Astrocyte (in vitro differentiated cells and primary cell): ENCODE data around the gene CCDC91. TPM values are rescaled to one million over a fixed set of nuclear protein-coding genes. Genes with fewer than 3 reads are reported as not detected.

Experiments
- DNase-seq: peaks from one replicate; pipeline ENCODE4 v3.0.0-alpha.2; 2010; ENCODE audit warnings: low read depth
- FAIRE-seq: peaks from 2 replicates; lab custom pipeline; 2011; peaks lifted over from hg19 to GRCh38; lab: Jason Lieb, UNC
- H2AFZ ChIP-seq: 2 replicates; pipeline ENCODE4 v1.6.0; 2012; ENCODE audit warnings: low read depth, low read length, inconsistent platforms
- H3K27ac ChIP-seq: 2 replicates; pipeline ENCODE4 v1.5.1; 2011; ENCODE audit warnings: low read depth, low read length, inconsistent platforms
- H3K27me3 ChIP-seq: 2 replicates; pipeline ENCODE4 v1.6.0; 2011; ENCODE audit warnings: low read length, inconsistent platforms; ENCODE audit not compliant: insufficient read depth
- H3K36me3 ChIP-seq: 2 replicates; pipeline ENCODE4 v1.5.1; 2011; ENCODE audit warnings: low read length, inconsistent platforms; ENCODE audit not compliant: insufficient read depth
- H3K4me1 ChIP-seq: 2 replicates; pipeline ENCODE4 v1.5.1; 2011; ENCODE audit warnings: low read length, inconsistent platforms; ENCODE audit not compliant: insufficient read depth
- H3K4me2 ChIP-seq: 2 replicates; pipeline ENCODE4 v1.6.0; 2012; ENCODE audit warnings: low read length, inconsistent platforms
- H3K4me3 ChIP-seq: 2 replicates; pipeline ENCODE4 v1.5.1; 2011; ENCODE audit warnings: low read depth, mild to moderate bottlenecking, low read length, inconsistent platforms; ENCODE audit not compliant: insufficient read depth
- H3K79me2 ChIP-seq: 2 replicates; pipeline ENCODE4 v1.6.0; 2012; ENCODE audit warnings: mild to moderate bottlenecking, low read length, inconsistent platforms; ENCODE audit not compliant: insufficient read depth
- H3K9ac ChIP-seq: 2 replicates; pipeline ENCODE4 v1.6.0; 2012; ENCODE audit warnings: mild to moderate bottlenecking, low read length, inconsistent platforms
- H3K9me3 ChIP-seq: 2 replicates; pipeline ENCODE4 v1.5.1; 2012; ENCODE audit warnings: low read depth, mild to moderate bottlenecking, low read length, inconsistent platforms; ENCODE audit not compliant: insufficient read depth
- H4K20me1 ChIP-seq: 2 replicates; pipeline ENCODE4 v1.6.0; 2012; ENCODE audit warnings: low read length, inconsistent platforms; ENCODE audit not compliant: insufficient read depth
- H3K27ac Mint-ChIP-seq: one replicate; pipeline ENCODE4 v1.8.0; 2021; ENCODE audit warnings: mild to moderate bottlenecking, mixed read lengths; ENCODE audit not compliant: unreplicated experiment
- H3K27me3 Mint-ChIP-seq: one replicate; pipeline ENCODE4 v1.8.0; 2021; ENCODE audit warnings: low read depth, mixed read lengths; ENCODE audit not compliant: unreplicated experiment
- H3K36me3 Mint-ChIP-seq: one replicate; pipeline ENCODE4 v1.8.0; 2021; ENCODE audit warnings: low read depth, mixed read lengths; ENCODE audit not compliant: unreplicated experiment
- H3K4me1 Mint-ChIP-seq: one replicate; pipeline ENCODE4 v1.8.0; 2021; ENCODE audit warnings: low read depth, mixed read lengths; ENCODE audit not compliant: unreplicated experiment
- H3K4me3 Mint-ChIP-seq: one replicate; pipeline ENCODE4 v1.8.0; 2021; ENCODE audit warnings: mild to moderate bottlenecking, moderate library complexity, mixed read lengths; ENCODE audit not compliant: unreplicated experiment
- H3K9me3 Mint-ChIP-seq: one replicate; pipeline ENCODE4 v1.8.0; 2021; ENCODE audit warnings: mild to moderate bottlenecking, mixed read lengths; ENCODE audit not compliant: unreplicated experiment
- EZH2 ChIP-seq: IDR thresholded peaks from 2 replicates; pipeline ENCODE4 v1.6.1; 2012; ENCODE audit warnings: mild to moderate bottlenecking, low read length, inconsistent platforms; ENCODE audit not compliant: insufficient read depth
- total RNA-seq: library from RNA; stranded (reverse); gene quantifications from 2 replicates; pipeline ENCODE4 v1.2.1, GENCODE V29; 2021
- TF ChIP-seq, protein P1 (sequence below): IDR thresholded peaks from 2 replicates; pipeline ENCODE4 v1.5.1; 2011; ENCODE audit warnings: low read depth, mild to moderate bottlenecking, inconsistent platforms, low read length, moderate library complexity; ENCODE audit not compliant: insufficient read depth

CCDC91 gene
- total RNA-seq, 1 donor from 2014 or later = 19.3 TPM

DNA sequence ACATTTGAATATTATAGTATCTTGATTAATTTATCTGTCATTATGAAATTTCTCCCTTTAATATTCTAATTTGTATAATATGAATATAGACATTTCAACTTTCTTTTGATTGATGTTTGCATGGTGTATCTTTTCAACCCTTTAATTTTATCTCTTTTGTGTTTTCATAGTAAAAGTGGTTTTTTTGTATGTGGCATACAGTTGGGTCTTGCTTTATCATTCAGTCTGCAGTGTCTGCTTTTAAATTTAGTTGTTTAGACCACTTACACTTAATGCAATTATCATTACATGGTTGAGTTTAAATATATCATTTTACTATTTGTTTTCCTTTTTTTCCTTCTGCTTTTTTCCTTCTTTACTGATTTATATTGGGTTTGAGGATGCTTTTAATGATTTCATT lies 29.6 kb downstream of the CCDC91 start:
- Histone ChIP-seq H3K36me3 (no peaks in the 10 kb centered on the region), H3K27ac (no peak overlapping the region), H3K9ac (no peak overlapping the region), H3K4me1 (no peaks in the 10 kb centered on the region), H2AFZ (no peak overlapping the region), H3K27me3 (no peaks in the 10 kb centered on the region), H3K9me3 (no peaks in the 10 kb centered on the region), H3K4me2 (no peak overlapping the region), H3K4me3 (no peak overlapping the region), H4K20me1 (no peaks in the 10 kb centered on the region), H3K79me2 (peaks cover 20% of the 10 kb centered on the region)
- no peak for TF ChIP-seq EZH2
- TF ChIP-seq, protein P1, sequence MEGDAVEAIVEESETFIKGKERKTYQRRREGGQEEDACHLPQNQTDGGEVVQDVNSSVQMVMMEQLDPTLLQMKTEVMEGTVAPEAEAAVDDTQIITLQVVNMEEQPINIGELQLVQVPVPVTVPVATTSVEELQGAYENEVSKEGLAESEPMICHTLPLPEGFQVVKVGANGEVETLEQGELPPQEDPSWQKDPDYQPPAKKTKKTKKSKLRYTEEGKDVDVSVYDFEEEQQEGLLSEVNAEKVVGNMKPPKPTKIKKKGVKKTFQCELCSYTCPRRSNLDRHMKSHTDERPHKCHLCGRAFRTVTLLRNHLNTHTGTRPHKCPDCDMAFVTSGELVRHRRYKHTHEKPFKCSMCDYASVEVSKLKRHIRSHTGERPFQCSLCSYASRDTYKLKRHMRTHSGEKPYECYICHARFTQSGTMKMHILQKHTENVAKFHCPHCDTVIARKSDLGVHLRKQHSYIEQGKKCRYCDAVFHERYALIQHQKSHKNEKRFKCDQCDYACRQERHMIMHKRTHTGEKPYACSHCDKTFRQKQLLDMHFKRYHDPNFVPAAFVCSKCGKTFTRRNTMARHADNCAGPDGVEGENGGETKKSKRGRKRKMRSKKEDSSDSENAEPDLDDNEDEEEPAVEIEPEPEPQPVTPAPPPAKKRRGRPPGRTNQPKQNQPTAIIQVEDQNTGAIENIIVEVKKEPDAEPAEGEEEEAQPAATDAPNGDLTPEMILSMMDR = no peak
- no peak overlapping the region for H3K4me3 Mint-ChIP-seq
- no peaks in the 10 kb centered on the region for H3K27me3 Mint-ChIP-seq
- H3K36me3 Mint-ChIP-seq = peaks cover 1% of the 10 kb centered on the region
- peaks cover 7% of the 10 kb centered on the region for H3K4me1 Mint-ChIP-seq
- DNase-seq (no peak), FAIRE-seq (no peak)
- no peak overlapping the region for H3K27ac Mint-ChIP-seq
- no peaks in the 10 kb centered on the region for H3K9me3 Mint-ChIP-seq

DNA sequence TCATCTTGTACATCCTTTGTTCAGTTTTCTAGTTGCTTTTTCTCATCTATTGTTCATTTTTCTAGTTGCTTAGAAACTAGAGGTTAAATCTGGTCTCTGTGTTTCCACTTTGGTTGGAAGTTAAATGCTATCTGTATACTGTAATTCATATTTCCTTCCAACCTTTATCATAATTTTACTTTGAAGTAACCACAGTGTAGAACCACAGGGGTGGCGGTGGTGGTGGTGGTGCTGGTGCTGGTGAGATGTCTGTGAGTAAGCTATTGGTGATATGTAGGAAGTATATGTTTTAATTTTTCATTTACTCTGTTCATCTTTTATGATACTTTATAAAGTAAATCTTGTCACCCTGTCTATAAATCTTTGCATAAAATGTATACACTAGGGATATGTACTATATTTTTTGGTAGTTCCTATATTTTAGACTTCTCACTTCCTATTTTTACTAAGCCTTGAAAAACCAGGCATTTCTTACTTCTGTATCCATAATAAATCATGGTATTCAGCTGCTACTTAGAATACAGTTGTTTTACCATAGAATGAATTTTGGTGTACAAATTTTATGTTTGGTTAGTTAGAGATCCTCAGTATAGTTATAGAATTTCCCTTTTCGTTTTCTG lies 31.9 kb downstream of the CCDC91 start:
- FAIRE-seq = no peak
- H3K36me3 Mint-ChIP-seq = peaks cover 1% of the 10 kb centered on the region
- H3K27ac Mint-ChIP-seq = no peak overlapping the region
- Histone ChIP-seq H3K9ac (no peak overlapping the region), H3K4me2 (no peak overlapping the region), H3K36me3 (no peaks in the 10 kb centered on the region), H3K79me2 (peaks cover 20% of the 10 kb centered on the region), H3K27me3 (no peaks in the 10 kb centered on the region), H2AFZ (no peak overlapping the region), H3K4me3 (no peak overlapping the region), H4K20me1 (no peaks in the 10 kb centered on the region), H3K4me1 (no peaks in the 10 kb centered on the region), H3K27ac (no peak overlapping the region), H3K9me3 (no peaks in the 10 kb centered on the region)
- no peaks in the 10 kb centered on the region for H3K27me3 Mint-ChIP-seq
- H3K9me3 Mint-ChIP-seq = peaks cover 2% of the 10 kb centered on the region
- peak; percentile 46 for DNase-seq
- TF ChIP-seq, protein P1 = no peak
- no peak for TF ChIP-seq EZH2
- H3K4me1 Mint-ChIP-seq = peaks cover 9% of the 10 kb centered on the region
- H3K4me3 Mint-ChIP-seq = no peak overlapping the region

DNA sequence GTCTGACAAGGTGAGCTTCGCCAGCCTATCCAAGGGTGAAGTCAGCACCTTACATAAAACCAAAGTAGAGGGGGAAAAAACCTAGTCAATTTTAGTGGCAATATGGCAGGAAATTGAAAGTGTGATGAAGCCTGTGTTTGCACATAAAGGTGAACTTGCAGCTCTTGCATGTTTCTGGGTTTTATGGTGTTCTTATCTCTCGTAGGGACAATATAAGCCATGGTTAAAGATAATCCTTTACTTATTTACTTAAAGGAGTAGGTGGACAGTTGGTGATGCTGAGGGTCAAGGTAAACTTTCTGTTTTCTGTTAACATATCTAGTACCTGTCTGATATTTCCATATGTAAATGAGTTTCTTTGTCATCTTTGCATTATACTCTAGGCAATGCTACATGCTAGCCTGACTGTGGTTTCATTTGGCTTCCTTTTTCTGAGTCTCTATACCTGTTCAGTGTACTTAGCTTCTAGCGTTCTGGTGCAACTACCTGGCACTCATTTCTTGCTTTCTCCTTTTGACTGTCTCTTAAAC lies 32.8 kb downstream of the CCDC91 start:
- DNase-seq (no peak), FAIRE-seq (no peak)
- H3K9ac ChIP-seq = no peak overlapping the region
- no peak overlapping the region for H3K4me3 ChIP-seq
- H3K4me3 Mint-ChIP-seq = no peak overlapping the region
- H3K27ac ChIP-seq = no peak overlapping the region
- peaks cover 1% of the 10 kb centered on the region for H3K36me3 Mint-ChIP-seq
- no peaks in the 10 kb centered on the region for H3K9me3 ChIP-seq
- no peak for TF ChIP-seq EZH2
- TF ChIP-seq, protein P1 = no peak
- no peaks in the 10 kb centered on the region for H3K4me1 ChIP-seq
- H3K36me3 ChIP-seq = no peaks in the 10 kb centered on the region
- H3K27me3 Mint-ChIP-seq = no peaks in the 10 kb centered on the region
- H2AFZ ChIP-seq = no peak overlapping the region
- H4K20me1 ChIP-seq = no peaks in the 10 kb centered on the region
- H3K9me3 Mint-ChIP-seq = peaks cover 2% of the 10 kb centered on the region
- peaks cover 17% of the 10 kb centered on the region for H3K79me2 ChIP-seq
- H3K27ac Mint-ChIP-seq = no peak overlapping the region
- no peaks in the 10 kb centered on the region for H3K27me3 ChIP-seq
- peaks cover 9% of the 10 kb centered on the region for H3K4me1 Mint-ChIP-seq
- no peak overlapping the region for H3K4me2 ChIP-seq
